Mammary epithelial cell (primary cell): ENCODE measurements around the gene TRIL.

Source experiments
- EZH2 ChIP-seq: IDR thresholded peaks from 2 replicates; pipeline ENCODE4 v1.6.1; 2012; ENCODE audit warnings: low read length, inconsistent platforms, borderline replicate concordance
- TF ChIP-seq, protein P1 (sequence below), 2 donors: IDR thresholded peaks in 1 of 2; conservative IDR thresholded peaks in 1 of 2; 2 replicates each; pipeline ENCODE4 v1.5.1; 2011 to 2012; ENCODE audit warnings: inconsistent platforms in 2 of 2, low read length in 2 of 2, mild to moderate bottlenecking in 2 of 2, control low read depth in 1 of 2, low read depth in 1 of 2; ENCODE audit not compliant: insufficient read depth in 1 of 2; ENCODE audit errors: extremely low read depth in 1 of 2

DNA sequence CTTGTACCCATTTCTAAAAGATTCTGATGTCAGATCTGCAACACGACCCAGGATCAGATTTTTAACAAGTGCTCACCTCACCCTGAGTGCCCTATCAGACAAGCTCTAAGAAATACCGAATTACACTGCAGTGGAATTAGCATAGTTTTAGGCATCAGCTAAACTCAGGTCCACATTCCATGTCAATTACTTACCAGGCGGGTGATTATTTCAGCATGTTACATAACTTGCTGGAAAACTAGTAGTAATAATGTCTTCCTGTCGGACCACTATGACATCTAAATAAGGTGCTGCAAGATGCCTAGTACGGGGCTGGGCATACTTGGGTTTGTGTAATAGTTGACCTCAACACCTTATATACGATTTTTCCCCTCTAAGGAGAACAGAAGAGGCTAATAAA, 21.0 kb downstream of the TRIL start:
- TF ChIP-seq EZH2, result no peak
- TF ChIP-seq, protein P1, sequence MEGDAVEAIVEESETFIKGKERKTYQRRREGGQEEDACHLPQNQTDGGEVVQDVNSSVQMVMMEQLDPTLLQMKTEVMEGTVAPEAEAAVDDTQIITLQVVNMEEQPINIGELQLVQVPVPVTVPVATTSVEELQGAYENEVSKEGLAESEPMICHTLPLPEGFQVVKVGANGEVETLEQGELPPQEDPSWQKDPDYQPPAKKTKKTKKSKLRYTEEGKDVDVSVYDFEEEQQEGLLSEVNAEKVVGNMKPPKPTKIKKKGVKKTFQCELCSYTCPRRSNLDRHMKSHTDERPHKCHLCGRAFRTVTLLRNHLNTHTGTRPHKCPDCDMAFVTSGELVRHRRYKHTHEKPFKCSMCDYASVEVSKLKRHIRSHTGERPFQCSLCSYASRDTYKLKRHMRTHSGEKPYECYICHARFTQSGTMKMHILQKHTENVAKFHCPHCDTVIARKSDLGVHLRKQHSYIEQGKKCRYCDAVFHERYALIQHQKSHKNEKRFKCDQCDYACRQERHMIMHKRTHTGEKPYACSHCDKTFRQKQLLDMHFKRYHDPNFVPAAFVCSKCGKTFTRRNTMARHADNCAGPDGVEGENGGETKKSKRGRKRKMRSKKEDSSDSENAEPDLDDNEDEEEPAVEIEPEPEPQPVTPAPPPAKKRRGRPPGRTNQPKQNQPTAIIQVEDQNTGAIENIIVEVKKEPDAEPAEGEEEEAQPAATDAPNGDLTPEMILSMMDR (conservative IDR thresholded peaks at IDR 0.05 in 1 of 2, IDR thresholded peaks at IDR 0.05 in 1 of 2; ENCODE audit: extremely low read depth in 1 of 2, insufficient read depth in 1 of 2, low read depth in 1 of 2, low read length in 2 of 2), result no peak
